Inferior parietal cortex (tissue), 1 donor: ENCODE results near the gene PURA.

Source experiments
- DNase-seq: peaks from one replicate; pipeline ENCODE4 v3.0.0-alpha.2; 2016; ENCODE audit errors: extremely low spot score

PURA gene

DNA sequence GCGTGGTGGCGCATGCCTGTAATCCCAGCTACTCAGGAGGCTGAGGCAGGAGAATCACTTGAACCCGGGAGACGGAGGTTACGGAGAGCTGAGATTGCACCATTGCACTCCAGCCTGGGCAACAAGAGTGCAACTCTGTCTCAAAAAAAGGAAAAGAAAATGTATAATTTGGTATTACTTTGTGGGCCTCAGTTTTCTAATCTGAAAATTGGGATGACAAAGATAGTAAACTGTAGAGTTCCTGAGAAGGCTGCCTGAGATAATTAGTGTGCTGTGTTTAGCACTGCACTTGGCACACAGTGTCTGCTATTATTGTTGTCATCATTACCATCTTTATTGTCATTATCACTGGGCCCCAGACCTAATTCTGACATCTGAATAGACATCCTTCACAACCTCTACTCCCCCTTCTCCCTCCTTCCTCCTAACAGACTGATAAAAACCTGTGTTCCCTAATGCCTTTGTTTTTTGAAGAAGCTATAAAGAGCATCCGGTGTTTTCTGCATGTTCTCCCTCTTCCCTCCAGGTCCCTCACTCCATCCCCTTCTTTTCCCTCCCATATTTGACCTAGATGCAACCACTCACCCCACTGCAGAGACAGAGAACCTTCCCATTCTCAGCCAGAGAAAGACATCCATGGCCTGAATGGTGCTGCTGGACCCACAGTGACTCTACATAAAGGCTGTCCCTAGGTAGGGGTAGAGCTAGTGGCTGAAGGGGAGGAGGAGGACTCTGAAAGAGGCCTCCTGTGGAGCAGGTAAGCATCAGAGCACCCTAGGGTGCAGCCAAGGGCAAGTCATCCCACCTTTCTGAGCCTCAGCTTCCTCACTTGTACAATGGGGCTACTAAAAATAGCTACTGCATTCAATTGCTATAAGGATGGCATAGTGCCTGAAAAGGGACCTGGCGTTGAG, 45.4 kb downstream of the PURA start:
- no peak for DNase-seq

DNA sequence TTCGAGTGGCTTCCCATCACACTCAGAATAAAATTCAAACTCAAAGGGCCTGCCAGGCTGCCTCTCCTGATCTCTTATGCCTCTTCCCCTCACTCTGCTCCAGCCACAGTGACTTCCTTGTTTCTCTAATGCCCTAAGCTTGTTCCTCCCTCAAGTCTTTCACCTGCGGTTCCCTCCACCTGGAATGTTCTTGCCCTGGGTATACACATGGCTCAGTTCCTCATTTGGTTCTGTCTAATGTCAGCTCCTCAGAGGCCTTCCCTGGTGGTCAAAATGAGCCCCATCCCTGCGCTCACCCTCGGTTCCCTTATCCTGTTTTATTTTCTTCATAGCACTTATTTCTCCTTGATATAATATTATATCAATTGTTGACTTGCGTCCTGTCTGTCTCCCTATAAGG, 48.4 kb downstream of the PURA start:
- no peak for DNase-seq

DNA sequence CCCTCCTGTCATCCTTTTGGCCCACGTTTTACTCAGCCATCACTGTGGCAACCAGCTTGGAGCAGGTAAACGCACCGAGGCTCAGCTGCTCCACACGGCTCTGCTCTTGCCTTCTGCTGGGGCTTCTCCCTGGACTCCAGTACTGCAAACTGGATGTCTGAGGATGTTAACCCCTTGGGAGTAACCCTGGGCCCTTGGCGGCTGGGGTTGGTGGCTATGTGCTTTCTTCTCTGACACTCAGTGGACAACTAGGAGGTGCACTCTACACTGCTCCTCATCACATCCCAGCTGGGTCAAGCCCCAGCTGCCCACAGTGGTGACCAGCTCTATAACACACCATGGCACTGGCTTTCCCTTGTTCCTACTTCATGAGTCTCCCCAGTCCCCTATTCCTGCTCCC, 48.9 kb downstream of the PURA start:
- DNase-seq: no peak

- DNase-seq: no peak
Measured at GRCh38 chr5:140165101-140165922, 51.4 kb downstream of the PURA start.

GRCh38 chr5:140165923-140166270, 52.0 kb downstream of the PURA start:
- DNase-seq: no peak

GRCh38 chr5:140166911-140167310, 53.0 kb downstream of the PURA start:
- peak; percentile 41 for DNase-seq

- DNase-seq: no peak
Measured at GRCh38 chr5:140168371-140168770, 54.5 kb downstream of the PURA start.

GRCh38 chr5:140169410-140169809, 55.5 kb downstream of the PURA start:
- no peak for DNase-seq

DNA sequence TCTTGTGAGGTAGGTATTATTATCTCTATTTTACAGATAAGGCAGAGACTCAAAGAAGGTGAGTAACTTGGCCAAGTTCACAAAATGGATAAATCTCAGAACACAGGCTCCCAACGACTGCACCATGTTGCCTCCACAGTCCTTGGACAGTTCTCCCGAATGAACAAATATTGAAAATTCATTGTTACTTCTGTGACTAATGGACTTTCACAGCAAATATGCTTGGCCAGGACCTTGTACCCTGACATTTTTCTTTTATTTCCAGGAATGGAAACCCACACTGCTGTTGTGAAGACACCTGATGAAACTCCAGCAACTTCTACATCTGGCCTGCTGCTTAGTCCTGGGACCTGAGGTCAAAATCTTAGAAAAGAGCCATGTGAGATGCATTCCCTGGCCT, 58.6 kb downstream of the PURA start:
- no peak for DNase-seq

DNA sequence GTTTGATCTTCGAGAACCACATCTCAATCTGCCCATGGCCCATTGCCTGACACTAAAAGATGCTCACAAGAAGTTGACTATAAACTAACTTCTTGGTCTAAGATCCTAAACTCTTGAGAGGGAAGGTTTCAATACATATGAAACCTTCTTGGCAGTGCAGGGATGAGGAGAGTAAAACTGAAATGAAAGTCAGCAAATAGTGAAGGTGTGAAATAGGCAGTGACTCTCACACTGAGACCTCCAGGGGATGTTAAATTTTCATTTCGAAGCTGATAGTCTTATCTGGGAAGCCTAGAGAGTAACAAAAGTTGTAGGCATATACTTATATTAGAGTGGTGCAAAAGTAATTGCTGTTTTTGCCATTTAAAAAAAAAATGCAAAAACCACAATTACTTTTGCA, 60.1 kb downstream of the PURA start:
- DNase-seq: no peak

DNA sequence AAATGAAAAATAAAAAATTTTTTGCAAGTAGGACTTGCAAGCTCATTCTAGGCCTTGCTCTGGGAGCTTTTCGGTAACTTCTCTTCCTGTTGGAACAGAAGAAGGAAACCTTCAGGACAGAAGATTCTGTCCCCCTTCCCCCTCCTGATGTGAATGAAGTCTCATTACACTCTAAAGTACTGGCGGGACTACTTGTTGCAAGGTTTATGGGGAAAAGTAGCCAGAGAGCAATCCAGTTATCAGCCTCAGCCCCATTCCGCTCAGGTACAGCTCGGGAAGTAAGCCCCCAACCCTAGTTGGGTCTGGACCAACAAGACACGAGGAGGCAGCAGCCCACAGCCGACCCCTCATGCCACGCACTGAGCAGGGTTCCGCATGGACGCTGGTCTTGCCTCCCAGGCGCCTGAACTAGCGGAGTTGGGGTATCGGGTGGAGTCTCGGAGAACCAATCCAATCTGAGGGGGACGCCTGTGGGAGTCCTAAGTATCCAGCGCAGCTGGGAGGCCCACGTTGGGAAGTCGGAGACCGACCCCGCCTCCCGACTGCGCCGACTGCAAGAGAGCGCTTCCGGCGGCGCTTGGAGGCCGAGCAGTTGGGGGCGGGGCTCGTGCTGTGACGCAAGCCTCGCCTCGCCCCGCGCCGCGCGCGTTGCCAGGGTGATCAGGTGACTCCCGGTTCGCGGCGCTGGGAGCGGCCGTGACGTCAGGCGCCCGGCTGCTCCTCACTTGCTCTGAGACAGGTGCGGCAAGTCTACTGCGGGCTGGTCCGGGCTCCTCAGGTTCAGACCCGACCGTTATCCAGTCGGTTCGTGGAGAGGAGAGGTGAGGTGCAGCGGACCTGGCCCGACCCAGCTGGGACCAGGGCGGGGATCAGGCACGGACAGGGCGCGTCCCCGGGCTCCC, 60.8 kb downstream of the PURA start, which contains the start of gene CYSTM1:
TSS of gene CYSTM1 (plus strand) at position 724 of the 902 bp plus-strand sequence. CDS start 19,278 bp downstream, outside the sequence.
- peak; percentile 93 for DNase-seq
